SW 1271 (cell line): Measurements from ENCODE around the gene BCR.

Experiments
- DNase-seq, 2 experiments: peaks; one replicate each; lab custom pipeline; 2025; lab: John Stamatoyannopoulos, UW

BCR gene

DNA sequence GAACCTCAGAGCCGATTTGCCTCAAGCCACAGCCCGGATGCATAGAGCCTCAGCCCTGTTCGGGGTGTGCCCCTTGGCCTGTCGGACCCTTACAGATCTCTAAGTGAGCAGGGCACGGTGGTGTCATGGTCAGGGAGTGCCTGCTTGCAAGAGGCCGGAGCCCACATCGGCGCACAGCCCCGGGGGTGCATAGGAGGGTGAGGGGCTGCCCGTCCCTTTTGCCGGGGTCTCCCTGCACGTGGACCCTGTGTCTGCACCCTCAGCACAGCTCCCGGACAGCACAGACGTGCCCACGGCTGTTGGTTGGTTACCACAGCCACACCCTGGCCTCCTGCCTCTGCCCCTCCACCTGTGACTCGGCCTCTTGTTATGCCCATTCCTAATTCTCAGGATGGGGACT lies 28.5 kb upstream of the BCR start:
- no peak for DNase-seq

DNA sequence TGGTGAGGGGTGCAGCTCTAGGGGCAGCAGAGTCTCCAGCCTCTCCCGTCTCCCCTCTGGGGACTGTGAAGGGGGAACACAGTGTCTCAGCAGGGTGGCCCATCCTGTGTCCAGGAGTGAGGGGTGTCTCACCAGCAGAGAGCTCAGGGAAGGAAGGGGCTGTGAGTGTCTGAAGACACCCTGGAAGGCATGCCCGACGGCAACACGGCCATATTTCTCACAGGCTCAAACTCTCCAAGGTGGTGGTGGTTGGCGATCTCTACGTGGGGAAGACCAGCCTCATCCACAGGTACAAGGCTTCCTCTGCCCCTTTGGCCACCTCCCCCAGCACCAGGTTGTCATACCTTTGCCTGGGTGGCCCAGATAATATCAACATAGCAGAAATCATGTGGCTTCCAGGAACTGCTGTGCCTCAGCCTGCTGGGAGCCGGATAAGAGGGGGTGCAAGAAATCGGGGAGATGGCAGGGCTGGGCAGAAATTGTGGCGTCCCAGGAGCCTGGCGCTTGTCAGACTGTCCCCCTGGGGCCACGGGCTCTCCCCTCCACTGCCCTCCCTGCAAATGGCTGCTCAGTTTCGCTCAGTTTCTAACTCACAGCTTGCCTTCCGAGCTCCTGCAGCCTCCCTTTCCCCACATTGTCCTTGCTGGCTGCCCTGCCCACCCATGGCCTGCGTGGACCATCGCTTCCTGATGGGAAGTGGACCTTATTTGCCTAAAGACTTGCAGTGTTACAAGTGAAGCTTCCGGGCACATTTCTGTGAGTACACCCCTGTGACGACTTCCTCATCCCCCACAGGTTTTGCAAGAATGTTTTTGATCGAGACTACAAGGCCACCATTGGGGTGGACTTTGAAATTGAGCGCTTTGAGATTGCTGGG lies 27.8 kb upstream of the BCR start:
- DNase-seq, result no peak

DNA sequence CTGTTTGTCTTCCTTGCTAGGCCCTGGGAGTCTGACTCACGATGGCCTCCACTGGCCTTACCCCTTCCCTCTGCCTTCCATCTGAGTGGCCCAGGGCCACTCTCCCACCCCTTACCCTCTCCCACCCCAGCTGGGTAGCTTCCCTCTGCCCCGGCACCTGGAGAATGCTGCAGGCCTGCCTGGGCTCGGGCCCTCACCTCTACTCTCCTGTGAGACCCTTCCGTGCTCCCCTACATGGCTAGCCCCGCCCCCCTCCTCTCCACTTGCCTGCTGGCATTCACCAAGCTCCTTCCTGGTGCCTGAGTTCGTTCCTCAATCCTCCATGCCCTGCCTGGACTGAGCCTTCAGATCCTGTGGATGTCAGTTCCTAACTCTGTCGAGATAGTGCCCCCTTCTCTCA lies 26.3 kb upstream of the BCR start:
- DNase-seq, result no peak

DNA sequence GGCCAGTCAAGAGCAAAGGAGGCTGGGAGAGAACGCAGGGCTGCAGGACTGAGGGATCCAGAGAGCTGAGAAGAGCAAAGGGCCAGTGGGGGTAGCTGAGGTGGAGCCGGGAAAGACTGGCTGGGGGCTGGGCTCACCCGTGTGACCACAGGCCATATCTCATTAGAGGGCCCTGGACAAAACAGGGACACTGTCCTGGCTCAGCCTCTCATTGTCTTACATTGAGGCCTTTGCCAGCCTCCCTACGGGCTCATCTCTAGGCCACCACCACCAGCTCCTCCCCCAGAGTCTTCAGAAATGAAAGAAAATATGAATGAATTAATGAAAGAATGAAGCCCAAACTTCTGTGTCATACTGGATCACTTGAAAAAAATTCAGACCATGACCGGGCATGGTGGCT lies 25.8 kb upstream of the BCR start:
- DNase-seq, result no peak

DNA sequence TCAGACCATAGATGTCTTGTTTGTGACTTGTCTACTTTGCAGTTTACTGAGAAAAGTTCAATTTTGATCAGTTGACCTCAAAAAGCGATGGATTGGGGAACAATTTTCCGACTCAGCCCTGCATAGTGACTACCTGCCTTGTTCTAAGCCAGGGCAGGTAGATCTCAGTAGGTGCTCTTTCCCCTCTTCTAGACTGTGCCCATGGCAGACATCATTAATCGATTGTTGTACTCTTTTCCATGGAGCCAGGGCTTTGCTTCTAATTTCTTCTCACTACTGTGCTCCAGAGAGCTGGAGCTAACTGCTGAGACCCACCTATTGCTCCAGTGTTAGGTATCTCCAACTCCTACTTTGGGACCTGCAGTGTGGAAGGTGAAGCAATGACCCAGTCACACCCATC lies 25.2 kb upstream of the BCR start:
- no peak for DNase-seq

DNA sequence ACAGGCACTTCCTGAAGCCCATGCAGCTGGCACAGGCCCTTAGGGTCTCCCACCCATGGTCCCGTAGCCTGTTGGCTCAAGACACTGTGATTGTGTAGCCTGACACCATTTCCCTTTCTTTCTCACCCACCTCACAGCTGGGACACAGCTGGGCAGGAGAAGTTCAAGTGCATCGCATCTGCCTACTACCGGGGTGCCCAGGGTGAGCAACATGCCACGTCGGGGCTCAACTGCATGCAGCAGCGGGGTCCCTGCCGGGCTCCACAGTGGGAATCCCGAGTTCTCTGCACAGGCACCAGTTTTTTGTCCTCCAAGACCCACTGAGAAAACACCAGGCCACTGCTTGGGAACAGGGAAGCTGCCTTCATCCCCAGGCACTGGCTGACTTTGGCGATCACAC lies 24.5 kb upstream of the BCR start:
- no peak for DNase-seq

DNA sequence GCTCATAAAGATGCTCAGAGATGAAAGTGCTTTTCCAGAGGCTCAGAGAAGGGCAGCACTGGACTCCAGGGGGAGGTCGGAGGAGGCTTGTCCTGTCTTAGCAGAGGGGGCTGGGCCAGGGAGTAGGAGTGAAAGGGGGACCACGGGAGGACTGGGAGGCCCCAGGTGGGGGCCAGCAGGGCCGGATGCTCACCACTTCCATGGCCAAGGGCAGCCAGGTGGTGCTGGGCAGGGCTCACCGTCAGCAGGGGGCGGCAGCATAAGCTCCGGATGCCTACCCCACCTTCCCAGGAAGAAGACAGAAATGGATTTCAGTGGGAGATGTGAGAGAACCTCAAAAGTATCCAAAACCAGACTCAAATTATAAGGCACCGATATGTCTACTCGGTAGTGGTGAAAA lies 24.0 kb upstream of the BCR start:
- no peak for DNase-seq

DNA sequence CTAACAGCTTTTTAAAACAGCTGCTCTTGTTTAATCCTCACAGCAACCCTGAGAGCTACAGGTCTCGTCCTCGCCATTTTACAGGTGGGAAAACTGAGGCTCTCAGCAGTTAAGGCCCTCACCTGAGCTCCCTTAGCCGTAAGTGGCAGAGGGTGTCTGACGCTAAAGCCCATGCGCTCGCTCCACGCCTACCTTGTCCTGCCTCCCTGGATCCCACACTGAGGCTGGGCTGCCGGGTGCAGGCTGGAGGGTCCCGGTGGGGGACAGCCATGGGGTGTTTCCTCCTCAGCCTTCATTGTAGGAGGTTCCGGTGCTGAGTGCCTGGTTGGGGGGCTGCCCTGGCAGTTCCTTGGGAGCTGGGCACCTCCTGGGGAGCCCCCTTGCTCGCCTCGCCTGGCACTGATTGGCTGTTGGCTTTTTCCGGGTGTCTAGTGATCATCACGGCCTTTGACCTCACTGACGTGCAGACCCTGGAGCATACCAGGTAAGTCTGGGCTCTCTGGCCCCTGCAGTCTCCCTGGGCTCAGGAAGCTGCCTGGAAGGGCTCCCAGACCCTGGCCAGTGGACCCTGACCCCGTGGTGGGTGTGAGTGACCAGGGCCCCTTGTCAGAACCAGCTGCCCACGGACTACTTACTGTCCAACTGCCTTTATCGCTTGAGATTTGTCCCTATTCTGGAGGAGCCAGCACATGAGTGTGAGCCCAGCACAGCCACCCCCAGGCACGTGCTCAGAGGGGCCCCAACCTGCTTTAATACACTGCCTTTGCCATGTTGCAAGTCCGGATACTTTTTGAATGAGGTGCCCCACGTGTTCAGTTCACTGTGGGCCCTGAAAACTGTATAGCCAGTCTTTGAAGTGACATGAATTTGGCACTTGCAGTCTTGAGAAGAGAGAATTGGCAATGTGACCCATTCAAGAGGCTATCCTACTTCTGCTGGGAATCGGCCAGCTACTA lies 22.5 kb upstream of the BCR start:
- DNase-seq, result no peak

DNA sequence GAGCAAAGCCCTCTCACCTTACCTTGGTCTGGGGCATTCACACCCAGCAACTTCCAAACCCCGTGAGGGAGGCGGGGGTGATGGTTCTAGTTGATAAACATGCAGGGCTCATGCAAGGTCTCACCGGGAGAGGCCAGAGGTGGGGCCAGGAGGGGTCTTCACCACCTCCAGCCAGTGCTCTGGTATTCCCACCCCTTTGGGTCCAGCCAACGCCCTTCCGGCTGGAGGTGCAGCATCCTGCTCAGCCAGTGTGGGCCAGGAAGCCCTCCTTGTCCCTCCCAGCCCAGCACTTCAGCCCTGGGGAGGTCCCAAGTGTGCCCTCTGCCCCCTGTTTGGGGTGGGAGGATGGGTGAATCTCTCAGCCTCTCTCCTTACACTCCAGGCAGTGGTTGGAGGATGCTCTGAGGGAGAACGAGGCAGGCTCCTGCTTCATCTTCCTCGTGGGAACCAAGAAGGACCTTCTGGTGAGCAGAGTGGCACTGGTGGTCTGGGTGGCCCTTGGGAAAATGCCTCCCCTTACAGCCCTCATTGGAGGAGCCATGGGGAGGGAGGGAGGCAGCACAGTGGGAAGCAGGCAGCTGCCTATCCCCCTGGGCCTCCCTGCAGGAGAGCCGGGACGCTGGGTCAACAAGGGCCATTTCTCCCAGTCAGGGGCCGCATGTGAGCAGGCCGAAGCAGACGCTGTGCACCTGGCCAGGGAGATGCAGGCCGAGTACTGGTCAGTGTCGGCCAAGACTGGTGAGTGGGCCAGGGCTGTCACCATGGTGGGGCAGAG lies 21.6 kb upstream of the BCR start:
- DNase-seq, result no peak

DNA sequence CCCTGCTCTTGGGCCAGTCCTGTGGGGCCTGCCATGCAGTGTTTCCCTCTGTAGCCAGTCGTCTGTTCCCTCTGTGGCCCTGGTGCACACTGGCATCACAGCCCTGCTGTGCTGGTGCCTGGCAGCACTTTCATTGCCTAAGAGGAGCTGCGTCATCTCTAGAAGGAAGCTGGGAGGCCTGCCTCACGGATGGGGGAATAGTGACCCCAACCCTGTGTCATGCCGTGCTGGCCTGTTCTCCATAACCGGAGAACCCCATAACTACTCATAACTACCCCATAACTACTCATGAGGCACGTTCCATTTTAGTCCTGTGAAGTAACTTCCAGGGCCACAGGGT lies 21.0 kb upstream of the BCR start:
- DNase-seq, result no peak

DNA sequence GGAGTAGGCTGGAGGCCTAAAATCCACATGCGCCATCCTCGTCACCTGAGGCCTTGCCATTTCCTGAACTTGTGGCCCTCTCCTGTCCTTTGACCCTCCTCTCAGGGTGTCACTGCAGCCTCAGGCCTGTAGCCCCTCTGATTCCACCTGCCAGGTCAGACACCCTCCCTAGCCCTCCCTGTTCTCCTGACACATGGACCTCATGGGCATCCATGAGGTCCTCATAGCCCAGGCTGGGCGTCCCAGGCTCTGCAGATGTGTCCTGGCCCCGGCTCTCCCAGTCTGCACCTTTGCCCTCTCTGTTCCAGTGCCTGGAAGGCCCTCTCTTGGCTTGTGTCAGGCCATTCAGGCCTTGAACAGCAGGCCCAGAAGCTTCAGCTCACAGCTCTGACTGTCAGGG lies 19.3 kb upstream of the BCR start:
- DNase-seq, result no peak

DNA sequence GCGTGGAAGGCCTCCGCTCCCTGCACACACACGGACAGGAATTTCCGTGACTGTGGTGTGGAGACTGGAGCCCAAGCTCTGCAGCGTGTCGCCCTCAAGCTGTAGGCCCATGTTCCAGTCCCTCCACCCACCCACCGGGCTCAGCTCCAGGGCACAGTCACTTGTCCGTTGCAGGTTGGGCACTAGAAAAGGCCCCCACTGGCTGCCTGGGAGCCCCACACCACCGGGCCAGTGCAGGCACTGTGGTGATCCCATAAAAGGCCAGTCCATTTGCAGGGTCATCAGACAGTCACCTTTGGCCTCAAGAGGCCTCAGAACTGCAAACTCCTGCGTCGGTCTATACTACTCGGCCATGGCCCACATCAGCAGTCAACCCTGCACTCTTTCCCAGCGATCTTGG lies 18.7 kb upstream of the BCR start:
- no peak for DNase-seq

DNA sequence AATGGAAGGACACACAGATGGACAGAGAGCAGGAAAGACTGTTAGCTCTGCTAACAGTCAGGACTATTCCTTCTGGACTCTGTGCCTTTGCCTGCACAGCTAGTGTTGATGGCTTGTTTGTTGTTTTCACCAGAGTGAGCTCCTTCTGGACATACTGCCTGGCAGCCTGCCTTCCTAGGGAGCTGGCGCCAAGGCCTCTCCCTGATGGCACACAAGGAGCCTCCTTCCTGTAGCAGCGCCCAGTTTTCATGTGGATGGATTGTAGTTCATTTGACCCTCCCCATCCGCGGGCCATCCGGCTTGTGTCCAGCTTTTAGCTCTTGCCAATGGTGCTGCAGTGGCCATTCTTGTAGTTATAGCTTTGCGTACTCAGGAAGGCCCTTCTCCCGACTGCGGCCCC lies 16.6 kb upstream of the BCR start:
- no peak for DNase-seq

DNA sequence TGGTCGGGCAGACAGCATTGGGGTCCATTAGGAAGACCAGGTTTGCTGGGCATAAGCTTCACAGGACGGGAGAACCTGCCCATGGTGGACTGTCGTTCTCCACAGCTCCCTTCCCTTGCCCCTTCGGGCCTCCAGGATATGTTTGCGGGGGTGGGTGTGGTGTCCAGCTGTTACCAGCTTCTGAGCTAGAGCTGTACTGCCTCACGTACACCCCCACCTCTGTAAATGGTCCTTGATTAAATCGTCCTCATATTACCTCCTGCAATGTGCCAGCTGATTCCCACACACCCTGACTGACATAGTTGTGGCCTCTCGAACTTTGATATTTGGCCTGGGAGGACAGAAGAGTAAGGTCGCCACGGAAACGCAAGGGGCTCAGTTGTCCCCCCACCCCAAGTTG lies 16.2 kb upstream of the BCR start:
- DNase-seq, result no peak

DNA sequence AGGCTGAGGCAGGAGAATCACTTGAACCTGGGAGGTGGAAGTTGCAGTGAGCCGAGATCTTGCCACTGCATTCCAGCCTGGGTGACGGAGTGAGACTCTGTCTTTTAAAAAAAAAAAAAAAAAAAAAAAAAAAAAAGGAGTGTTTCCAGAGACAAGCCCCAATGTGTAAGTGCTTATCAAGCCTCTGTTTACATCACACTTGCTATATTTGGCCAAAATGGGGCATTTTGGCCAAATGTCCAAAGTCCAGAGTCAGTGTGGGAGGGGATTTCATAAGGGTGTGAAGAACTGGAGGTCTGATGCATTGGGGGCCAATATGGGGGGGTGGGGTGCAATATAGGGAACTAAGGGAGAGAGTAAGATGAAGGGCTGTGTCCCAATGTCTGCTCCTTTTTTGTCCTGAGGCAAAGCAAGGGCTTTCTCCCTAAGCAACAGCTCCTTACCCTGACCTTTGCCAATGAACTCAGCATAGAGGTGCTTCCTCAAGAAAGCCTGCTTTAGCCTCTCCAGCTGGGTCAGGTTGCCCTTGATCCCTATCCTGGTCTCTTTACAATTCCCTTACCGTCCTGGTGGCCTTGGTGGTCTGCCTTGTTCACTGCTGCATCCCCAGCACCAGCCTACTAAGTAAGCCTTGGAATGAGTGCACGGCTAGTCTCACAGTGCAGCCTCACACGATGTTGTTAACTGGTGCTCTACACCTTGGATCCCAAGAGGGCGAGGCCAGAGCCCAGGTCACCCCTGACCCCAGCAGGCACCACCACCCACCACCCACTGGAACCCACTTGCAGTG lies 14.1 kb upstream of the BCR start:
- no peak for DNase-seq

DNA sequence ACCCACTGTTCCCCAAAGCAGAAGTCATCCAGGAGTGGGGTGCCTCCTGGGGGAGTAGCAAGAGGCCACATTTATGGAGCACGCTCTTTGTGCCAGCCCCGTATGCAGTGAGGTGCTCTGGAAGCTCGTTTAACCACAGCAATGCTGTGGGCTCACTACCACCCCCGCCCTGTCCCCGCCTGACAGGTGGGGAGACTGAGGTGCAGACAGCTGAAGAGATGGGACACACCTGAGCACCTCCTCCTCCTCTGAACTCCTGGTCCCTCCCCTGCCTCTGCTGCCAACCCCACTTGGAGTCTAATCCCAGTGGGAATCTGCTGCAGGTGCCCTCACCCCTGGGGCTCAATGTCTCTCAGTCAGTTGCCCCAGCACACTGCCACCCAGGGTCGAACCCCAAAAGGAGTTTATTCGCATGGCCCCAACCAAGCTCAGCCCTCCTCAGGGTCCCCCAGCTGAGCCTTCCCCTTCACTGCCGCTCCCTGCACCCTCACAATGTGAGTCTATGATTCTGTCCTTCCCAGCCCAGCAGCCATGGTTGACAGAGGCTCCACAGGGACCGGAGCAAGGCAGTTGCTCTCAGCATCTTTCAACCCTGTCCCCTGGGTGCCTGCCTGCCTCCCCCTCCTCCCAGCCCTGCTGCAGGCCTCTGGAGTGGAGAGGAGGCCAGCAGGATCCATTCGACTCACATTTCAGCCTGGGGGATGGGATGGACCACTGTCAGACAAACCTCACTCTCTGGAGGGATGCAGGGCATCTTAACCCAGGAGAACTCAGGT lies 13.3 kb upstream of the BCR start:
- no peak for DNase-seq

DNA sequence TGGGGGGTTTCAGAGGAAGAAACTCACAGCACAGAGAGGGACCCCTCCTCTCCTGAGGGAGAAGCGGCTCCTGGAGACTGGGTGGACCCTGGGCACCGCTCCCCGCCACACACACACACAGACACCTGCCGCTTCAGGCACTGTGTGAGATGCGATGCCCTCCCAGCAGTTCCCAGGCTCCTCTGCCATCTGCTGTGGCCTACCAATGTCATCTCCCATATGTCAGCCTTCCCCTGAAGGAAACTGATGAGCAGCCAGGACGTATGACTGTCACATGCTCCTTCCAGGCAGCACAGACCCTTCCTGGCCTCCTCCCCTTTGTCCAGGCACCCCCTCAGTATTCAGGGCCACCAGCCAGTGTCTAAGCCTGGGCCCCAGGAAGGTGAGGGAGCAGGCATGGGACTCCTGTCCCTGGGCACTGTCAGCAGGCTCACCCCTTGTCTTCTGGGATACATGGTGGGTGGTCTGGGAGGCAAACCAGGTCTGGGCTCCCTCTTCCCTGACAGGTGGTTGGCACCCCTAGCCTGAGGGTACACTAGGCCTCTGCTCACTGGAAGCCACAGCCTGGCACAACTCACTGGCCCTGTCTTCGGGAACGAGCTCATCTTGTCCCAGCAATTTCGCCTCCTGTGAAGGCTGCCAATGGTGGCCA lies 11.8 kb upstream of the BCR start:
- no peak for DNase-seq

DNA sequence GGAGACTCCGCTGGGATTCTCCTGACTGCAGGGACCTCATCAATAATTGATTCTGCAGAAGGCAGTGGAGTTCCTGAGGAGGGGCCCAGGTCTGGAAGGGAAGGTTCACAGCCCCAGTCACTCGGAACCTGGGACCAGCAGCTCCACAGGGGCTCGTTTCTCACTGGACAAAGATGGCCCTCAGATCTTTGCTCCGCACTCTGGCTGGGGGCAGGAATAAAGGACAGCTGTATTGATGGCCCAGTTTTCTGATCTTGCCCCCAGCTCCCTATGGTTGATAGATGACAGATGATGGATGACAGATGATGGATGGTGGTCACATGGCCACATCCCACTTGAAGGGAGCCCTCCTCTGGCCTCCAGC lies 11.3 kb upstream of the BCR start:
- no peak for DNase-seq

DNA sequence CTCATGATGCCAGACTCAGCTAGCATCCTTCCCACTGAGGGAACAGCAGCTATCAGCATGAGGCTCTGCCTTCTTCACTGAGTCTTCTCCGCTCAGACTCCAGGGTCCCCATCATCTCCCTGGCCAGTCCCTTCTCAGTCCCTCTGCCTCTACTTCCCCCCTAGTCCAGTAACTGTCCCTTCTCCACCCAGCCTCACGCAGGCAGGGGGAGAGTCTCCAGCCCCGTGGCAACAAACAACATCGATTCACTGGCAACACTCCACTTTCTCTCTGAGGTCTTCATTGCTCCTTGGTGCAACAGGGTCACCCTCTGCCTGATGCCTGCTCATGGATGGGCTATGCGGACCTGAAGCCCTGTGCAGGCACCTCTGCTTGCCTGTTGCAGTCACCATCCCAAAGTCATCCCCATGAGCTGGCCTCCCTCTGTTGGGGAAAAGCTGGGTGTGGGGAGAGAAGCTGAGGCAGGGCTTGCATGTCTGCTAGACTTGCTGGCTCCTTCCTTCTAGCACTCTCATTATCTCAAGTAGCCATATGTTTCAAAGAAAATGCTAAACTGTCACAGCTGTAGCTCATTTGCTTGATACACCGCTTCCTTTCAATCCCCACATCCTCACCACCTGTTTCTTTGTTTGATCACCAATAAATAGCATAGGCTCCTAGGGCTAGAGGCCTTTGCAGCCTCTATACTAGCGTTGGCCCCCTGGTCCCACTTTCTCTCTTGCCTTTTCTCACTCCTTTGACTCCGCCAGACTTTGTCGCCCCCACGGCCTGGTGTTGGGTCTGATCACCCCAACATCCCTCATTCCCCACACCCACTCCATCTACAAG lies 4.3 kb upstream of the BCR start:
- DNase-seq, result no peak

DNA sequence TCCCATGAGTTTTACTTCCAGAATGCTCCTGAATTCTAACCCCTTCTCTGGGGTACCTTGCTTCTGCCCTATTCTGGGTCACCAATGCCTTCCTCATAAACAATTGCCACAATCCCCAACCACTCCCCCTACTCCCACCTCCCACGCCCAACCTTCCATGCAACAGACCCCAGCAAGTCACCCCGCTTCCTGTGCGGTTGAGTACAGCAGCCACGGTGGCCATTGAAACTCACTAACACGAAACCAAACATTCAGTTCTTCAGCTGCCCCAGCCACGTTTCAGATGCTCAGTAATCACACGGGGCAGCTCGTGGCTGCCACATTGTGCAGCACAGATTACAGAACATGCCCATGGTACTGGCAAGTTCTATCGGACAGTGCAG lies 3.7 kb upstream of the BCR start:
- DNase-seq, result no peak
